GM10266 (cell line): ENCODE results near the gene VPS13A.

Source experiments
- DNase-seq: peaks from one replicate; pipeline ENCODE4 v3.0.0; 2012; ENCODE audit errors: extremely low spot score
- CTCF ChIP-seq: IDR thresholded peaks from 2 replicates; pipeline ENCODE4 v1.5.1; 2012; ENCODE audit warnings: mild to moderate bottlenecking, low read depth; ENCODE audit not compliant: control insufficient read depth, insufficient read depth; ENCODE audit errors: missing control alignments

The VPS13A gene

GRCh38 chr9:77420641-77421040 lies 243.3 kb downstream of the VPS13A start:
- no peak for DNase-seq
- no peak for TF ChIP-seq CTCF

GRCh38 chr9:77421506-77422265 lies 244.4 kb downstream of the VPS13A start:
- TF ChIP-seq CTCF, result no peak
- no peak for DNase-seq

DNA sequence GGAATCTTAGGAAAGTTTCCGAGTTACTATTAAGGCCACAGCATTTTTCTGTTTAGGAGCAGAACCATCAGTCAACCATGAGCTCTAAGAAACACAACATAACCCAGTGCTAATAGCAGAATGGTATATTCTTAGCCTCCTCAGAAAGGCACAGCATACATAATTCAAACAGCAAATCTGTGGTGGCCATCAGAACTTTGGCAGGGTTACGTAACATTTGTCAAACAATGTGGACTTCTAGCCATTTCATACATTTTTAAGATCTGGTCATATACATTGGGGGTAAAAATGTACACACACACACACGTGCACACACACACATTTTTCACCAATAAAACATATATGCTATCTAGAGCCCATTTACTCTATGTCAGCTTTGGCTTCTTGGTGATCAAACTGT lies 245.6 kb downstream of the VPS13A start:
- no peak for TF ChIP-seq CTCF
- DNase-seq, result no peak

GRCh38 chr9:77423841-77424240 lies 246.5 kb downstream of the VPS13A start:
- no peak for TF ChIP-seq CTCF
- no peak for DNase-seq

GRCh38 chr9:77424993-77425392 lies 247.7 kb downstream of the VPS13A start:
- TF ChIP-seq CTCF, result no peak
- no peak for DNase-seq

- TF ChIP-seq CTCF, result no peak
- DNase-seq, result no peak
These were observed 249.4 kb downstream of the VPS13A start for GRCh38 chr9:77426712-77427111.

GRCh38 chr9:77427256-77427927 lies 250.1 kb downstream of the VPS13A start:
- TF ChIP-seq CTCF, result no peak

More at GRCh38 chr9:77427256-77427927, 250.1 kb downstream of the VPS13A start:
- no peak for DNase-seq
